Stimulated activated CD8-positive, alpha-beta memory T cell treated with anti-CD3 and anti-CD28 coated beads, Interleukin-7, amount 100 ng/mL, for 48 hours (primary cell): ENCODE measurements around the gene ESCO1.
"Not testable (repeated sequence)": the region's sequence is repeated elsewhere in the genome, so short reads cannot be mapped to it uniquely, and the experiment has no call there.

ENCODE experiments used
- DNase-seq, 2 donors: peaks; one replicate each; pipeline ENCODE4 v3.0.0-alpha.2; 2020; ENCODE audit warnings: low read depth in 1 of 2; ENCODE audit errors: extremely low read depth in 1 of 2

ESCO1 gene

GRCh38 chr18:21600526-21601410 is at the start of gene ESCO1:
ESCO1 (minus strand) TSS chr18:21600704; CDS start chr18:21574843, 25,861 bp downstream.
- DNase-seq: peak; percentile 95

- DNase-seq: not testable (repeated sequence)
Measured at GRCh38 chr18:21640375-21640774, 39.9 kb upstream of the ESCO1 start.

DNA sequence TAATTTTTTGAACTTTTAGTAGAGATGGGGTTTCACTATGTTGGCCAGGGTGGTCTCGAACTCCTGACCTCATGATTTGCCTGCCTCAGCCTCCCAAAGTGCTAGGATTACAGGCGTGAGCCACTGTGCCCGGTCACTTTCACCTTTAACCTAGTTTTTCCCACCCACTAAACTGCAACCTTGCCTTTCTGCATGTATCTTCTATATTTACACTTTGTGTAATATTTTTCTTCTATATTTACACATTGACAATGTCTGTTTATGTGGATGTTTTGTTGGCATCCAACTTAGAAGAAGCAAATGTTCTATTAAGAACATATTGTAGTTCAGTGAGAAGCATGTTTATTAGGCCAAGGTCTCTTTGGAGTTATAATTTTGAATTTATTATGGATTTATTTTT is 38.3 kb upstream of the ESCO1 start:
- no peak for DNase-seq

- DNase-seq: no peak
Measured at GRCh38 chr18:21636769-21637168, 36.3 kb upstream of the ESCO1 start.

DNA sequence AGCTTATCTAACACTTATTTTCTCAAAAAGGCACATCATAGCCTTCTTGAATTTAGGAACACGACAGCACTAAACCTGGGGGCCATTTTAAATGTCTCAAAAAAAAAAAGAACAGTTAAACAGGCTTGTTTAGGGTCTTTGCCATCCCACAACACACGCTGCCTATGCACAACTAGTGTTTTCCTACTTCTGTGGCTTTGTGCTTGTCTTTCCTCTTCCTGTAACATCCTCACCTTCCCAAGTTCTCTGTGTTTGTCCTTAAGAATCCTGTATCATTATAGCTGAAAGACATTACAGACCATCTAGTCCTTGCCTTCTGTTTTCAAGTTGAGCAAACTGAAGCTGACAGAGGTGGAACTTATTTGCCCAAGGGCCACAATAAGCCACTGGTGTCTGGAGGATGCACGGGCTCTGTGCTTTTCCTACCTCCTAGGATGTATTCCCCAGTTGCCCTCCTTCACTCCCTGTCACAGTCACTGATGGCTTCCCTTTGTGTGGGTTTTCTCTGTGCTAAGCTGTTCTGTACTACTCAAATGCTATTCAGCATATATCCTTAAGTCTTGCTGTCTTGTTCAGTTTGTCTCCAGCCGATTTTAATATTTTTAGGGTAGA is 34.2 kb upstream of the ESCO1 start:
- DNase-seq: no peak

DNA sequence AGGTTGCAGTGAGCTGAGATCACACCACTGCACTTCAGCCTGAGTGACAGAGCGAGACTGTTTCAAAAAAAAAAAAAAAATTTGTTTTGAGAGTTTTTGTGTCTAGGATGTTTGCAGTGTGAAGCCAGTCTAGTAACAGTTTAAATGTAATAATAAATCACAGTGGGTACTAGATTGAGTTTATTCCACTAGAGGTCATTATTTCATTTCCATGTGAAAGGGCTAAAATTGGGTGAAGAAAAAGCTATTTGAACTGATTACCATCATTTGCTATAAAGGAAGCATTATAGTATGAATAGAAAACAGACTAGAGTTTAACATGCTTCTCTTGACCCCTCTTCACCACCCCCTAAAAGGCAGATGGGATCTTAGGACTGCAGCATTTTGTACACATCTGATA is 31.9 kb upstream of the ESCO1 start:
- DNase-seq: no peak

DNA sequence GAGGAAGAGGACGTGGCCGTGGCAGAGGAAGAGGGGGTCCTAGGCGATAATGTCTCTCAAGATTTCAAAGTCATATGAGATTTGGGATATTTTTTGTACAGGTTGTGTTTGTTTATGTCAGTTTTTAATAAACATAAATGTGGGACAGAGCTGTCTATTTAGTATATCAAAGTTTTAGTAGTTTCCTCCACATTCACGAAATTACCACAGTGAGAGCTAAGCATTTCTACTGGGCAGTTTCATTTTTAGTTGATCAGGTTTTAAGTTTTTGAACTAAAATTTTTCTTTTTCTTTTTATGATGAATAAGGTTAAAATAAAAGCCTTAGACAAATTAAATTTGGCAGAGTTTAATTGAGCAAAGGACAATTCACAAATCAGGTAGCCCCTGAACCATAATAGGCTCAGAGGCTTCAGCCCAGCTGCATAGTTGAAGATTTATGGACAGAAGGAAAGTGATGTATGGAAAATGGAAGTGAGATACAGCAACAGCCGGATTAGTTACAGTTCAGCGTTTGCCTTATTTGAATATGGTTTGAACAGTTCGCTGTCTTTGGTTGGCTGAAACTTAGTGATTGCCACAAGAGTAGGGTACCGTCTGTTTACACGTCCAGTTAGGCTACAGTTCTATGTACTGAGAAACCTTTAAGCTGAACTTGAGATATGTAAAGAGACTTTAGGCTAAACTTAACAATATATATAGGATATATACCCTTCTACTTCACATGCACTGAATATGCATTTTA is 28.8 kb upstream of the ESCO1 start:
- no peak for DNase-seq

DNA sequence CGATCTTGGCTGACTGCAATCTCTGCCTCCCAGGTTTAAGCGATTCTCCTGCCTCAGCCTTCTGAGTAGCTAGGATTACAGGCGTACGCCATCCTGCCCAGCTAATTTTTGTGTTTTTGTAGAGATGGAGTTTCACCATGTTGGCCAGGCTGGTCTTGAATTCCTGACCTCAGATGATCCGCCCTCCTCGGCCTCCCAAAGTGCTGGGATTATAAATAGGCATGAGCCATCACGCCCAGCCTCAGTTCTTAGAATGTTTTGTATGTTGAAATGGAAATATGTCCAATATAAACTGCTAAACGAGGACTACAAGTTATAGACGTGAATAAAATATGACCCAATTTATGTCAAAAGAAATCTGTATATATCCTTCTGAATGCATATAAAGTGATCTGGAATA is 21.1 kb upstream of the ESCO1 start:
- DNase-seq: not testable (repeated sequence)

DNA sequence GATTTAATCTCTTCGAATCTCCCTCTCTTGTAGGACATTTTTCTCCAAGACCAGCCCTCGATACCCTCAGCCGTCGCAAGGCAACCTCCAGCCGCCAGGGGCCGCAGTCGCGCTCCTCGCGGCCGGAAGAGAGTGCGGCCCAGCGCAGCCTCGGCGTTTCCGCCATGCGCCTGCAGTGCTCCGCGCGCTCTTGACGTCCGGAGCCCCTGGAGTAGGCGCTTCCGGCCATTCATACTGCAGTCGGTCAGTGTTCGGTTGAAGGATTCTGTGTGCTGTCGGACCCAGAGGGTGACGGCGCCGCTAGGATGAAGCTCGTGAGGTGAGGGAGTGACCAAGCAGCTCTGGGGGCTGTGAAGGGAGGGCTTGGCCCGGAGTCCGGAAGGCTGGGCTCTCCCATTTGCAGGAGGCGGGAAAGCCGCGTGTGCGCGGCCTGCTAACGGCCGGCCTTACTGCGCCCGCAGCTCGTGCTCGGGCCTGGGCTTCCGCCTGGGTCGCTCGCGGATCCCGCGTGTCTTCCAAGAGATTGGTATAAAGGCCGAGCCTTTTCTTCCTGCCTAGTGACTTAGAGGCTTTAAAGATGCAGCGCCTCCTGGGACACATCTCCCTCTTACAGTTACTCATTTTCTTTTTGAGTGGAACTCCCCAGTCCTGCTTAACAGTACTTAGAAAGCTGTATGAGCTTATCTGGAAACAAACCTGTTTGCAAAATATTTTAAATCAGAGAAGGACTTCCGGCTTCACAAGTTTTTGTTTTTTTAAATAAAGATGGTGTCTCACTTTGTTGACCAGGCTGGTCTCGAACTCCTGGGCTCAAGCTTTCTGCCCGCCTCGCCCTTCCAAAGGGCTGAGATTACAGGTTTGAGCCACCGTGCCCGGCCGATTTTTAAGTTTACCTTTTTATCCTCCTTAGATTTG is 11.9 kb upstream of the ESCO1 start, which contains the start of gene SNRPD1:
Gene SNRPD1 (plus strand): TSS at position 190 of the 915 bp plus-strand sequence. CDS start 116 bp downstream, at position 306.
- DNase-seq: peak; percentile 78 to 83

DNA sequence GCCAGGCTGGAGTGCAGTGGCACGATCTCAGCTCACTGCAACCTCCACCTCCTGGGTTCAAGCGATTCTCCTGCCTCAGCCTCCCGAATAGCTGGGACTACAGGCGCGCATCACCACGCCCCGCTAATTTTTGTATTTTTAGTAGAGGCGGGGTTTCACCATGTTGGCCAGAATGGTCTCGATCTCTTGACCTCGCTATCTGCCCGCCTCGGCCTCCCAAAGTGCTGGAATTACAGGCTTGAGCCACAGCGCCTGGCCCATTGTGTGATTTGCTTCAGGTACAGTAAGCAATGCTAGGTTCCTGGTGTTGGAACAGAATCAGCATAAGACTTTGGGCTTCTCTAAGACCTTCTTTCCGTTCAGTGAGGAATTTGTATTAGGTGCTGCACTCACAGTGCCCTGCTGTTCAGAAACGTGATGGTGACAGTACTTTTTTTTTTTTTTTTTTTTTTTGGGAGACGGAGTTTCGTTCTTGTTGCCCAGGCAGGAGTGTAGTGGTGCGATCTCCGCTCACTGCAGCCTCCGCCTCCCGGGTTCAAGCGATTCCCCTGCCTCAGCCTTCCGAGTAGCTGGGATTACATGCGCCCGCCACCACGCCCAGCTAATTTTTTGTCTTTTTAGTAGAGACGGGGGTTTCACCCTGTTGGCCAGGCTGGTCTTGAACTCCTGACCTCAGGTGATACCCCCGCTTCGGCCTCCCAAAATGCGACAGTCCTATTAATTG is 11.1 kb upstream of the ESCO1 start:
- DNase-seq: not testable (repeated sequence)

DNA sequence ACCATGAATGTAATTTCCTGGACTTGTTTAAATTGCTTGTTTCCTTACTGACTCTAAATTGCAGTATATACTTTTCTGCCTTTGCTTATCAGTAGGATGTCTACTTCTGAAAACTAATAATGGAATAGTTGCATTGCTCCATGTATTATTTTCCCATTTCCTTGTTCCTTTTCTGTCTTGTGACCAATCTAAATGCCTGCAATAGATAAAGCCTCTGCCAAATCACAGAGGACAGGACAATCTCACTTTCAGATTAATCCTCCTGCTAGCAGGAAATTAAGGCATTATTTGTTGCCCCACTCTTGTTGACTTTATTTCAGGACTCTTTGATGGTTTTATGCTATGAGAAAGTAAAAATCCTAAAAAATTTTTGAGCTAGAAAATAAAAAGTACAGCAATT is 4.7 kb upstream of the ESCO1 start:
- no peak for DNase-seq

GRCh38 chr18:21604671-21605070 is 4.2 kb upstream of the ESCO1 start:
- no peak for DNase-seq

DNA sequence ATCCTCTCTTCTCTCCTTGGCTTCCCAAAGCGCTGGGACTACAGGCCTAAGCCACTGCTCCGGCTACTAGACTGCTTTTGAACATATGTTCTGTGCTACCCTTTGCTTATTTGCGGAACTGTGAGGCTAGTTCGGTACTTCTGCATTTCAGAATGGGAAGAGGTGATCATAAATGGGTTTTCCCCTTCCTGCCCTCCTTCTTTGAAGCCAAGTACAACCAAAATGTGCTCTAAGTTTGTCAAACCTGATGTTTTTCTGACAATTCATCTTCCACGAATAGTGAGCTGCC is 1.7 kb upstream of the ESCO1 start:
- DNase-seq: no peak

DNA sequence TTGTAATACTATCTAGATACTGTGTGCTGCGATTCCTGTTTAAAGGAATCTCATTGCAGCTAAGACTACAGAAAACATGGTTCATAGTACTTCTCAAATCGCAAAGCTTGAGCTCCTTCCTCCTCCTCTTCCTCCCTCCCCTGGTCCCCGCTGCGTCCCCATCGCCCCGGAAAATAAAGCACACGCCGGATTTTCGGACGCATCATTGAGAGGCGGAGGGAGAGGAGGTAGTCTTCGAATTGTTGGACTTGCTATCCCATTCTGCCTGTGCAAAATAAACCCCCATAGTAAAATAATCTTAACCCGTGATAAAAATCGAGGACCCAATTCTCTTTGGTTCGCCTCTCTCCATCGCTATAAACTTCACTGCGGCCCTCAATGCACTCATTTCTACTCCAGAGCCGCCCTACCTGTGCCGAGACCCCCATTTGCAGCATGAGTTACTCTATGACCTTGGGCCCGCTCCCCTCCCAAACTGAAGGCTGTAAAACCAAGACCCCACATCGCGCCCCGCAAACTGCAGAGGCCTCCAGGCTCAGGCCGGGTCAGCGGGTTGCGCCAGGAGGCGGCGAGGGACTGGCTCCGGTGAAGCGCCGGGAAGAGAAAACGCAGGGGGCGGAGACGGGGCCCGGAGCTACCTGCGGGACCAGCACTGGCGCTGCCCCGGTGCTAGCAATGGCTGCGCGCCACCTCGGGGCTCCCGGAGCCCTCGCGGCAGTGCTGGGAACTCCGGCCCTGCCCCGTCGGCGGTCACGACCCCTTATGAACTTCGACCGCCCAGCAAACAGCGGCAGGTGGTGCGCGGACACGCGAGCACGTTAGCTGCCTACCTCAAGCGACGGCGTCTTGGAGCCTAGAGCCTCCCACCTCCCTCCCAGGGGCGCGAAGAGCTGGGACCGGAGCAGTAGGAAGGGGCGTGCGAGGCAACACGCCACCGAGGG is 649 bp downstream of the ESCO1 start:
- DNase-seq: no peak

- no peak for DNase-seq
Measured at GRCh38 chr18:21598726-21599584, 1.5 kb downstream of the ESCO1 start.

GRCh38 chr18:21597620-21598019 is 2.9 kb downstream of the ESCO1 start:
- DNase-seq: no peak

GRCh38 chr18:21593540-21594257 is 6.8 kb downstream of the ESCO1 start:
- no peak for DNase-seq
